Colonic mucosa (tissue), 4 donors: ENCODE results near the gene DRC3. TPM values are rescaled to one million over a fixed set of nuclear protein-coding genes. Genes with fewer than 3 reads are reported as not detected.

Experiments
- DNase-seq: peaks from one replicate; pipeline ENCODE4 v3.0.0-alpha.2; 2020
- H3K27ac ChIP-seq: fragments of 200-600 bp; one replicate; pipeline ENCODE4 v1.8.0; 2021
- H3K27me3 ChIP-seq: fragments of 200-600 bp; one replicate; pipeline ENCODE4 v1.8.0; 2021
- H3K36me3 ChIP-seq: fragments of 200-600 bp; one replicate; pipeline ENCODE4 v1.8.0; 2021
- H3K4me1 ChIP-seq: fragments of 200-600 bp; one replicate; pipeline ENCODE4 v1.8.0; 2021; ENCODE audit warnings: mild to moderate bottlenecking
- H3K4me3 ChIP-seq: fragments of 200-600 bp; one replicate; pipeline ENCODE4 v1.8.0; 2021
- H3K9ac ChIP-seq, 2 donors: one replicate each; pipeline ENCODE4 v1.7.0; 2013; ENCODE audit warnings: control low read depth in 2 of 2, low read depth in 2 of 2, low read length in 2 of 2
- H3K9me3 ChIP-seq: fragments of 200-600 bp; one replicate; pipeline ENCODE4 v1.8.0; 2021
- intact Hi-C: fragments of 100-400 bp; cut with DNase I; formaldehyde crosslinking; loops from one replicate; pipeline ENCODE4 v1.14.1; 2022
- total RNA-seq, 2 donors: library from RNA; stranded (reverse); fragmentation: NEBNext Ultra II Directional in 1 of 2; extraction: Animal tissue kit (Norgen Biotek cat#: 25700) in 1 of 2; gene quantifications; one replicate each; pipeline ENCODE4 v1.2.1, GENCODE V29; 2021
- TF ChIP-seq, protein P1 (sequence below): fragments of 200-600 bp; IDR thresholded peaks from one replicate; pipeline ENCODE4 v1.8.0; 2022; ENCODE audit warnings: antibody characterized with exemption, mild to moderate bottlenecking
- donor health status: healthy.
- donor health status: DM: no; HTN: no; CAD: no.
- donor health status: DM: no; HTN: no; CAD: no.

The DRC3 gene
- total RNA-seq, 2 donors from 2014 or later, result 0.79 to 1.1 TPM

DNA sequence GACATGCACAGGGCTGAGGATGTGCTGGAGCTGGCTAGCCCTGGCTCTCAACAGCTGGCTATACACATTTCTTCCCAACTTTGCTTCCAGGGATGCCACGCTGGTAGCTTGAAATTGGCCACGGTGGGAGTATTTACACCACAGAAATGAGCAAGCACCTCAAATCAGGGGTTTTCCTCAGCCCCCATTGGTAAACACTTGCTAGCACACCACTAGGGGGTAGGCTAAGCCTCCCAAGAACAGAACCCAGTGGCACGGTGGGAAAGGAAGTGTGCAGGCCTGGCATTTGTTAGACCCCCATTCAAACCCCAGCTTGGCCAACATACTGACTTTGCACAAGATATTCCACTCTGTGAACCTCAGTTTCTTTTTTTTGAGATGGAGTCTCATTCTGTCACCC is 12.9 kb downstream of the DRC3 start:
- Histone ChIP-seq H3K9ac (no peak overlapping the region), H3K9me3 (no peaks in the 10 kb centered on the region), H3K27ac (no peak overlapping the region), H3K4me1 (no peaks in the 10 kb centered on the region), H3K27me3 (no peaks in the 10 kb centered on the region), H3K4me3 (no peak overlapping the region), H3K36me3 (no peaks in the 10 kb centered on the region)
- no peak for DNase-seq
- TF ChIP-seq, protein P1, sequence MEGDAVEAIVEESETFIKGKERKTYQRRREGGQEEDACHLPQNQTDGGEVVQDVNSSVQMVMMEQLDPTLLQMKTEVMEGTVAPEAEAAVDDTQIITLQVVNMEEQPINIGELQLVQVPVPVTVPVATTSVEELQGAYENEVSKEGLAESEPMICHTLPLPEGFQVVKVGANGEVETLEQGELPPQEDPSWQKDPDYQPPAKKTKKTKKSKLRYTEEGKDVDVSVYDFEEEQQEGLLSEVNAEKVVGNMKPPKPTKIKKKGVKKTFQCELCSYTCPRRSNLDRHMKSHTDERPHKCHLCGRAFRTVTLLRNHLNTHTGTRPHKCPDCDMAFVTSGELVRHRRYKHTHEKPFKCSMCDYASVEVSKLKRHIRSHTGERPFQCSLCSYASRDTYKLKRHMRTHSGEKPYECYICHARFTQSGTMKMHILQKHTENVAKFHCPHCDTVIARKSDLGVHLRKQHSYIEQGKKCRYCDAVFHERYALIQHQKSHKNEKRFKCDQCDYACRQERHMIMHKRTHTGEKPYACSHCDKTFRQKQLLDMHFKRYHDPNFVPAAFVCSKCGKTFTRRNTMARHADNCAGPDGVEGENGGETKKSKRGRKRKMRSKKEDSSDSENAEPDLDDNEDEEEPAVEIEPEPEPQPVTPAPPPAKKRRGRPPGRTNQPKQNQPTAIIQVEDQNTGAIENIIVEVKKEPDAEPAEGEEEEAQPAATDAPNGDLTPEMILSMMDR, result no peak
- intact Hi-C loops, result no loop called here

DNA sequence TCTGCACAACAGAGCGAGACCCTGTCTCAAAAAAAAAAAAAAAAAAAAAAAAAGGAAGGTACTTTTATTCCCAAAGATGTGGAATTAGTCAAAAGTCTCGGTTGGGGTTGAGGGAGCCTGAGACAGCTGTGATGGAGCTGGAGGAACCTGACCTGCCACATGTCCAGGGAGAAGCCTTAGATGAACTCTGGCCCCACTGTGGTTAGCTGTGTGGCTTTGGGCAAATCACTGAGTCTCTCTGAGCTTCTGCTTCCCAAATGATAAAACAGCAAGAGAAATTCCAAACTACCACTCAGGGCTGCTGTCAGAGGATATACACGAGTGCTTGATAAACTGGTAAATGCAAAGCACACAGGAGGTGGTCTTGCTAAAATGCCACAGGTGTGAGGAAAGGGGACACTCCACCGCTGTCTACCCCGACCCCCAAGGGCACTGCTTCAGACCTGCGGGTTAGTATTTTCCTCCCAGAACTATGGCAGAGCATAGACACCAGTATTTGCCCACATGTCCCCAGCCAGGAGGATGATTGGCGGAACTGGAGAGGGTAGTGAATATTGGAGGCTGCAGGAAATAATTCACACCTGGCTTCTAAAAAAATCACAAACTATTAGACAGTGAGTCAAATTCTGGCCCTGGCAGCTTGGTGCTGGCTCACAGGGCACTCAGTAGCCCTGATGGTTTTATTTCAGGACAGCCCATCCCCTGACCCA is 14.7 kb downstream of the DRC3 start:
- no peak overlapping the region for H3K27ac ChIP-seq
- H3K9ac ChIP-seq, result no peak overlapping the region
- no peaks in the 10 kb centered on the region for H3K27me3 ChIP-seq
- H3K4me1 ChIP-seq, result no peaks in the 10 kb centered on the region
- H3K4me3 ChIP-seq, result no peak overlapping the region
- no peaks in the 10 kb centered on the region for H3K9me3 ChIP-seq
- intact Hi-C loops, result no loop called here
- TF ChIP-seq, protein P1, result no peak
- H3K36me3 ChIP-seq, result no peaks in the 10 kb centered on the region
- DNase-seq, result no peak

GRCh38 chr17:17987901-17988300 is 15.2 kb downstream of the DRC3 start:
- intact Hi-C loops, result no loop called here
- TF ChIP-seq, protein P1, result no peak
- no peaks in the 10 kb centered on the region for H3K9me3 ChIP-seq

GRCh38 chr17:17988427-17988945 is 15.8 kb downstream of the DRC3 start:
- Histone ChIP-seq H3K27ac (no peak overlapping the region), H3K27me3 (no peaks in the 10 kb centered on the region), H3K9ac (no peak overlapping the region), H3K4me3 (no peak overlapping the region), H3K4me1 (no peaks in the 10 kb centered on the region), H3K36me3 (no peaks in the 10 kb centered on the region), H3K9me3 (no peaks in the 10 kb centered on the region)
- intact Hi-C loops, result no loop called here
- TF ChIP-seq, protein P1, result no peak
- DNase-seq, result no peak

More at GRCh38 chr17:17987901-17988300, 15.2 kb downstream of the DRC3 start:
- no peak overlapping the region for H3K9ac ChIP-seq
- DNase-seq, result no peak
- no peak overlapping the region for H3K4me3 ChIP-seq
- H3K36me3 ChIP-seq, result no peaks in the 10 kb centered on the region
- no peaks in the 10 kb centered on the region for H3K27me3 ChIP-seq
- no peaks in the 10 kb centered on the region for H3K4me1 ChIP-seq
- no peak overlapping the region for H3K27ac ChIP-seq

DNA sequence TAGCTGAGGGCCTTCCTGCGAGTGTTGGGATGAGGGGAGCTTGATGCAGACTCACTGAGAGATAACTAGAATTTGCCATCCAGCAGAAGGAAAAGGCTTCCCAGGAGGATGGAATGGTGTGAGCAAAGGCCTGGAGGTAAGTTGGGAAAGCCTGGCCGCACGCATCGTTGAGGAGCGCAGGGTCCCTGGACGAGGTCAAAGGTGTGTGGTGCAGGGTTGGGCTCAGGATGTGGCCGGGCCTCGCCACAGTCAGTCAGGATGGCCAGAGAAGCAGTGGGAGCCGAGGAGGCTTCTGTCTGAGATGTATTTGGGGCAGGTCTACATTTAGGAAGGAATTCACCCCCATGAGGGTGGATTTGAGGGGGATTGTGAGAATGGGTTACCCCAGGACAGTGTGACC is 16.4 kb downstream of the DRC3 start:
- Histone ChIP-seq H3K27me3 (no peaks in the 10 kb centered on the region), H3K4me1 (no peaks in the 10 kb centered on the region), H3K4me3 (no peak overlapping the region), H3K27ac (no peak overlapping the region), H3K9me3 (no peaks in the 10 kb centered on the region), H3K9ac (no peak overlapping the region), H3K36me3 (no peaks in the 10 kb centered on the region)
- DNase-seq, result no peak
- TF ChIP-seq, protein P1, result no peak
- intact Hi-C loops, result no loop called here
